ENCODE data around the gene CACNG5.

CACNG5 gene

DNA sequence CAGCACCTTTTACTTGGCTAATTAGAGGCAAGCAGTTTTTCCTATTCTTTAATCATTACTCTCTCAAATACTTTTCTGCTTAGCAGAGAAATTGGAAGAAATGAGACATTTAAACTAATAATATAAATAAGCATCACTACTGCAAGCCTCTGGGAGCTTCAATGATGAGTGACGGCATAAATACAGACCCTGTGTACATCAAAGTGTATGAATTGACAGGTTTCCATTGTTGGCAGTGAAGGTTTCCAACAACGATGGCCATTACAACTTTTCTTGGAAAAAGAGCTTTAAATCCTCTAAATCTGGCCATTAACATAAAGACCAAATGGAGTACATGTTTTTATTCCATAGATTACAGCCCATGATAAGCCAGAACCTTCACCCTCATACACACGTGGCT is 39.4 kb upstream of the CACNG5 start:
- H3K9me3 ChIP-seq (ENCODE audit: insufficient read depth, low read depth, low read length), result peaks cover 3% of the 10 kb centered on the region

DNA sequence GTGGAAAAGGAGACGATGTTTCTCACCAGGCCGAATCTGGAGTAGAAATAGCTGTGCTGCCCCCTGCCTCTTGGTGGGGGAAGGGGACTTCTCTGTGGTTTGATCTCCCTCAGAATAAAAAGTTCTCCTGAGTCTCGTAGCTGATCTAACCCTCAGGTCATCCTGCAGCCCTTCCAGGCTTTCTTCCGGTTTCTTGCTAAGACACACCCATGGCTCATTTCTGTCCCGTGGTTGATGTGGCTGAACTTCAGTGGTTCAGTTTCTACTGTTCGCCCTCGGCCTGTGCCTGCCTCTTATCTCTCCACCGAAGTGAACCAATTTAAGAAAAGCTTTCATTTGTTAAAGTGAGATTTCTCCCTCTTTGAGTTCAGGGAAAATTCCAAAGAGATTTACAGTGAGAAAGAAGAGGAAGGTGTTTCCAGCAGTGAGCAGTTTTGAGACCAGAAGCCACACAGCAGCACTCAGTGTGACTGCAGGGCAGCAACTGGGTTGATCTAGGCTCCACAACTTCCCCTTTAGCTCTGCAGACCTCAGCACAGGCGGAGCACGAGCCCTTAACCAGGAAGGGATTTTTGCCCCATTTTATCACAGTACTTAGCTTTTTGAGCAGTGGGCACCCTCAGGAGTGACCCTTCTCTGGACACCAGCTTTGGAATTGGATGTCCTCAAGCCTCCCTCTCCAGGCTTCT is 34.9 kb upstream of the CACNG5 start:
- no peak overlapping the region for H2BK5ac ChIP-seq (ENCODE audit: low read depth, low read length, poor library complexity)
- WGBS (ENCODE audit: extremely low coverage, insufficient coverage, insufficient read length), result no CpG with 5 or more reads among the region's 10 CpGs
- no peak overlapping the region for H4K8ac ChIP-seq (ENCODE audit: low read depth, low read length)
- no peak overlapping the region for H2AFZ ChIP-seq (ENCODE audit: insufficient read depth, low read length, poor library complexity)
- no peak overlapping the region for H3K4me2 ChIP-seq (ENCODE audit: low read length)
- H3K4me1 ChIP-seq (ENCODE audit: control insufficient read depth in 1 of 2, insufficient read depth in 2 of 2, low read length in 2 of 2), result no peaks in the 10 kb centered on the region
- no peak overlapping the region for H3K9ac ChIP-seq (ENCODE audit: low read length)
- no peaks in the 10 kb centered on the region for H3K79me2 ChIP-seq (ENCODE audit: control insufficient read depth, insufficient read depth, low read length, poor library complexity)
- no peak overlapping the region for H4K91ac ChIP-seq (ENCODE audit: low read depth, low read length)
- H3K14ac ChIP-seq (ENCODE audit: low read length), result no peak overlapping the region
- no peak overlapping the region for H3K4me3 ChIP-seq (ENCODE audit: low read depth, low read length)
- DNase-seq, result no peak
- no peak overlapping the region for H3K23ac ChIP-seq (ENCODE audit: low read length)
- H2AK5ac ChIP-seq (ENCODE audit: low read length), result no peak overlapping the region
- no peak overlapping the region for H3K4ac ChIP-seq (ENCODE audit: low read depth, low read length)
- H2BK12ac ChIP-seq (ENCODE audit: low read length), result no peak overlapping the region
- no peaks in the 10 kb centered on the region for H3K36me3 ChIP-seq (ENCODE audit: control insufficient read depth in 1 of 2, insufficient read depth in 2 of 2, low read length in 2 of 2)
- H4K12ac ChIP-seq (ENCODE audit: low read depth, low read length), result no peak overlapping the region
- no peaks in the 10 kb centered on the region for H3K79me1 ChIP-seq (ENCODE audit: low read length)
- H3K9me3 ChIP-seq (ENCODE audit: insufficient read depth, low read depth, low read length), result peaks cover 3% of the 10 kb centered on the region
- H3K18ac ChIP-seq (ENCODE audit: low read length), result no peak overlapping the region
- no peak overlapping the region for H3K27ac ChIP-seq (ENCODE audit: low read depth, low read length)
- H3K27me3 ChIP-seq (ENCODE audit: insufficient read depth, low read length), result no peaks in the 10 kb centered on the region
- H2BK120ac ChIP-seq (ENCODE audit: insufficient read depth, low read length, poor library complexity), result no peak overlapping the region

More for the DNA sequence above, 39.4 kb upstream of the CACNG5 start:
- WGBS (ENCODE audit: extremely low coverage, insufficient coverage, insufficient read length), result no CpG with 5 or more reads among the region's 3 CpGs
- Histone ChIP-seq H2BK12ac (ENCODE audit: low read length) (no peak overlapping the region), H3K36me3 (ENCODE audit: control insufficient read depth in 1 of 2, insufficient read depth in 2 of 2, low read length in 2 of 2) (no peaks in the 10 kb centered on the region), H2AK5ac (ENCODE audit: low read length) (no peak overlapping the region), H3K23ac (ENCODE audit: low read length) (no peak overlapping the region), H2AFZ (ENCODE audit: insufficient read depth, low read length, poor library complexity) (no peak overlapping the region), H4K91ac (ENCODE audit: low read depth, low read length) (no peak overlapping the region), H3K27me3 (ENCODE audit: insufficient read depth, low read length) (no peaks in the 10 kb centered on the region), H3K4me1 (ENCODE audit: control insufficient read depth in 1 of 2, insufficient read depth in 2 of 2, low read length in 2 of 2) (no peaks in the 10 kb centered on the region), H3K18ac (ENCODE audit: low read length) (no peak overlapping the region), H4K8ac (ENCODE audit: low read depth, low read length) (no peak overlapping the region), H3K4ac (ENCODE audit: low read depth, low read length) (no peak overlapping the region), H3K79me2 (ENCODE audit: control insufficient read depth, insufficient read depth, low read length, poor library complexity) (no peaks in the 10 kb centered on the region), H3K79me1 (ENCODE audit: low read length) (no peaks in the 10 kb centered on the region), H3K4me3 (ENCODE audit: low read depth, low read length) (no peak overlapping the region), H3K14ac (ENCODE audit: low read length) (no peak overlapping the region), H2BK5ac (ENCODE audit: low read depth, low read length, poor library complexity) (no peak overlapping the region), H3K9ac (ENCODE audit: low read length) (no peak overlapping the region), H3K4me2 (ENCODE audit: low read length) (no peak overlapping the region), H2BK120ac (ENCODE audit: insufficient read depth, low read length, poor library complexity) (no peak overlapping the region), H3K27ac (ENCODE audit: low read depth, low read length) (no peak overlapping the region), H4K12ac (ENCODE audit: low read depth, low read length) (no peak overlapping the region)
- no peak for DNase-seq

- no peak overlapping the region for H2BK12ac ChIP-seq (ENCODE audit: low read length)
- H3K4ac ChIP-seq (ENCODE audit: low read depth, low read length), result no peak overlapping the region
- H3K14ac ChIP-seq (ENCODE audit: low read length), result no peak overlapping the region
- no peak overlapping the region for H3K9ac ChIP-seq (ENCODE audit: low read length)
- no peak overlapping the region for H3K4me2 ChIP-seq (ENCODE audit: low read length)
- H3K36me3 ChIP-seq (ENCODE audit: control insufficient read depth in 1 of 2, insufficient read depth in 2 of 2, low read length in 2 of 2), result no peaks in the 10 kb centered on the region
- no peak overlapping the region for H4K91ac ChIP-seq (ENCODE audit: low read depth, low read length)
- no peaks in the 10 kb centered on the region for H3K4me1 ChIP-seq (ENCODE audit: control insufficient read depth in 1 of 2, insufficient read depth in 2 of 2, low read length in 2 of 2)
- no peak overlapping the region for H2BK120ac ChIP-seq (ENCODE audit: insufficient read depth, low read length, poor library complexity)
- no peak overlapping the region for H3K18ac ChIP-seq (ENCODE audit: low read length)
- WGBS (ENCODE audit: extremely low coverage, insufficient coverage, insufficient read length), result no CpG with 5 or more reads among the region's 19 CpGs
- H4K12ac ChIP-seq (ENCODE audit: low read depth, low read length), result no peak overlapping the region
- no peak overlapping the region for H2BK5ac ChIP-seq (ENCODE audit: low read depth, low read length, poor library complexity)
- H3K27me3 ChIP-seq (ENCODE audit: insufficient read depth, low read length), result no peaks in the 10 kb centered on the region
- no peak overlapping the region for H2AFZ ChIP-seq (ENCODE audit: insufficient read depth, low read length, poor library complexity)
- no peak overlapping the region for H3K4me3 ChIP-seq (ENCODE audit: low read depth, low read length)
- no peaks in the 10 kb centered on the region for H3K79me1 ChIP-seq (ENCODE audit: low read length)
- no peaks in the 10 kb centered on the region for H3K79me2 ChIP-seq (ENCODE audit: control insufficient read depth, insufficient read depth, low read length, poor library complexity)
- H3K9me3 ChIP-seq (ENCODE audit: insufficient read depth, low read depth, low read length), result no peaks in the 10 kb centered on the region
- H2AK5ac ChIP-seq (ENCODE audit: low read length), result no peak overlapping the region
- H4K8ac ChIP-seq (ENCODE audit: low read depth, low read length), result no peak overlapping the region
- DNase-seq, result no peak
- no peak overlapping the region for H3K23ac ChIP-seq (ENCODE audit: low read length)
- H3K27ac ChIP-seq (ENCODE audit: low read depth, low read length), result no peak overlapping the region
These were observed 31.4 kb upstream of the CACNG5 start for GRCh38 chr17:66803474-66803951.

- no peak overlapping the region for H3K4me2 ChIP-seq (ENCODE audit: low read length)
- no peak overlapping the region for H3K14ac ChIP-seq (ENCODE audit: low read length)
- no peak overlapping the region for H3K4me3 ChIP-seq (ENCODE audit: low read depth, low read length)
- no peaks in the 10 kb centered on the region for H3K27me3 ChIP-seq (ENCODE audit: insufficient read depth, low read length)
- no peak overlapping the region for H3K23ac ChIP-seq (ENCODE audit: low read length)
- no peak overlapping the region for H3K27ac ChIP-seq (ENCODE audit: low read depth, low read length)
- no peak overlapping the region for H2BK5ac ChIP-seq (ENCODE audit: low read depth, low read length, poor library complexity)
- no peak overlapping the region for H3K4ac ChIP-seq (ENCODE audit: low read depth, low read length)
- H3K18ac ChIP-seq (ENCODE audit: low read length), result no peak overlapping the region
- no peaks in the 10 kb centered on the region for H3K36me3 ChIP-seq (ENCODE audit: control insufficient read depth in 1 of 2, insufficient read depth in 2 of 2, low read length in 2 of 2)
- DNase-seq, result no peak
- H2AK5ac ChIP-seq (ENCODE audit: low read length), result no peak overlapping the region
- H4K91ac ChIP-seq (ENCODE audit: low read depth, low read length), result no peak overlapping the region
- peaks cover 2% of the 10 kb centered on the region for H3K9me3 ChIP-seq (ENCODE audit: insufficient read depth, low read depth, low read length)
- H2BK120ac ChIP-seq (ENCODE audit: insufficient read depth, low read length, poor library complexity), result no peak overlapping the region
- H3K9ac ChIP-seq (ENCODE audit: low read length), result no peak overlapping the region
- H2BK12ac ChIP-seq (ENCODE audit: low read length), result no peak overlapping the region
- H4K8ac ChIP-seq (ENCODE audit: low read depth, low read length), result no peak overlapping the region
- WGBS (ENCODE audit: extremely low coverage, insufficient coverage, insufficient read length), result no CpG with 5 or more reads among the region's 10 CpGs
- no peaks in the 10 kb centered on the region for H3K4me1 ChIP-seq (ENCODE audit: control insufficient read depth in 1 of 2, insufficient read depth in 2 of 2, low read length in 2 of 2)
- H3K79me2 ChIP-seq (ENCODE audit: control insufficient read depth, insufficient read depth, low read length, poor library complexity), result no peaks in the 10 kb centered on the region
- no peaks in the 10 kb centered on the region for H3K79me1 ChIP-seq (ENCODE audit: low read length)
- H4K12ac ChIP-seq (ENCODE audit: low read depth, low read length), result no peak overlapping the region
- no peak overlapping the region for H2AFZ ChIP-seq (ENCODE audit: insufficient read depth, low read length, poor library complexity)
These were observed 29.4 kb upstream of the CACNG5 start for GRCh38 chr17:66805567-66805966.

All from trophoblast cell (in vitro differentiated cells and primary cell).